Hematopoietic multipotent progenitor cell treated with erythropoietin and hydrocortisone succinate and interleukin-3 and kit ligand, for 17 days (in vitro differentiated cells): ENCODE measurements around the gene PPP2R1B.
"Not testable (repeated sequence)": the region's sequence is repeated elsewhere in the genome, so short reads cannot be mapped to it uniquely, and the experiment has no call there.

Experiments
- DNase-seq: peaks from one replicate; pipeline ENCODE4 v3.0.0-alpha.2; 2015; ENCODE audit warnings: low spot score

PPP2R1B gene

GRCh38 chr11:111765984-111766833 is at the start of gene PPP2R1B:
TSS of gene PPP2R1B (minus strand) at chr11:111766389. CDS start at chr11:111766361, 28 bp downstream.
- peak; percentile 82 for DNase-seq

GRCh38 chr11:111815489-111815888 is 49.3 kb upstream of the PPP2R1B start:
- no peak for DNase-seq

- DNase-seq, result peak; percentile 19
These were observed 48.5 kb upstream of the PPP2R1B start for GRCh38 chr11:111814557-111815320.

- DNase-seq, result no peak
These were observed 47.9 kb upstream of the PPP2R1B start for GRCh38 chr11:111814106-111814505.

- no peak for DNase-seq
These were observed 46.0 kb upstream of the PPP2R1B start for GRCh38 chr11:111812211-111812610.

- DNase-seq, result no peak
These were observed 45.3 kb upstream of the PPP2R1B start for GRCh38 chr11:111811445-111811844.

GRCh38 chr11:111808834-111809233 is 42.6 kb upstream of the PPP2R1B start:
- no peak for DNase-seq

- no peak for DNase-seq
These were observed 41.9 kb upstream of the PPP2R1B start for GRCh38 chr11:111808063-111808588.

GRCh38 chr11:111807076-111807475 is 40.9 kb upstream of the PPP2R1B start:
- no peak for DNase-seq

GRCh38 chr11:111801135-111801534 is 34.9 kb upstream of the PPP2R1B start:
- no peak for DNase-seq

- DNase-seq, result no peak
These were observed 32.1 kb upstream of the PPP2R1B start for GRCh38 chr11:111798279-111798678.

- peak; percentile 16 for DNase-seq
These were observed 31.0 kb upstream of the PPP2R1B start for GRCh38 chr11:111797145-111797581.

GRCh38 chr11:111796696-111797095 is 30.5 kb upstream of the PPP2R1B start:
- no peak for DNase-seq

- no peak for DNase-seq
These were observed 29.3 kb upstream of the PPP2R1B start for GRCh38 chr11:111795334-111795985.

- no peak for DNase-seq
These were observed 27.7 kb upstream of the PPP2R1B start for GRCh38 chr11:111793863-111794262.

GRCh38 chr11:111792955-111793500 is 26.8 kb upstream of the PPP2R1B start:
- DNase-seq, result no peak

GRCh38 chr11:111792314-111792713 is 26.1 kb upstream of the PPP2R1B start:
- DNase-seq, result no peak

- DNase-seq, result no peak
These were observed 22.3 kb upstream of the PPP2R1B start for GRCh38 chr11:111788464-111788863.

- no peak for DNase-seq
These were observed 21.9 kb upstream of the PPP2R1B start for GRCh38 chr11:111788051-111788450.

- no peak for DNase-seq
These were observed 19.8 kb upstream of the PPP2R1B start for GRCh38 chr11:111785886-111786412.

GRCh38 chr11:111785076-111785475 is 18.9 kb upstream of the PPP2R1B start:
- no peak for DNase-seq

GRCh38 chr11:111784311-111784710 is 18.1 kb upstream of the PPP2R1B start:
- DNase-seq, result not testable (repeated sequence)
